T47D (cell line): ENCODE data around the gene RFNG.

Experiments used
- DNase-seq, 2 experiments: peaks; one replicate each; pipeline versions ENCODE4 v3.0.0 to v3.0.0-alpha.2; 2011 to 2012; ENCODE audit warnings: low read depth in 1 of 2, low spot score in 1 of 2
- JUND ChIP-seq: IDR thresholded peaks from 2 replicates; pipeline ENCODE4 v1.6.1; 2012; ENCODE audit warnings: low read depth
- in situ Hi-C: cut with HindIII; loops from 2 replicates; pipeline ENCODE4 v1.10.0; 2016; ENCODE audit warnings: low sequenced_read_pairs, low pct_unique_long_range_greater_than_20kb

The RFNG gene

DNA sequence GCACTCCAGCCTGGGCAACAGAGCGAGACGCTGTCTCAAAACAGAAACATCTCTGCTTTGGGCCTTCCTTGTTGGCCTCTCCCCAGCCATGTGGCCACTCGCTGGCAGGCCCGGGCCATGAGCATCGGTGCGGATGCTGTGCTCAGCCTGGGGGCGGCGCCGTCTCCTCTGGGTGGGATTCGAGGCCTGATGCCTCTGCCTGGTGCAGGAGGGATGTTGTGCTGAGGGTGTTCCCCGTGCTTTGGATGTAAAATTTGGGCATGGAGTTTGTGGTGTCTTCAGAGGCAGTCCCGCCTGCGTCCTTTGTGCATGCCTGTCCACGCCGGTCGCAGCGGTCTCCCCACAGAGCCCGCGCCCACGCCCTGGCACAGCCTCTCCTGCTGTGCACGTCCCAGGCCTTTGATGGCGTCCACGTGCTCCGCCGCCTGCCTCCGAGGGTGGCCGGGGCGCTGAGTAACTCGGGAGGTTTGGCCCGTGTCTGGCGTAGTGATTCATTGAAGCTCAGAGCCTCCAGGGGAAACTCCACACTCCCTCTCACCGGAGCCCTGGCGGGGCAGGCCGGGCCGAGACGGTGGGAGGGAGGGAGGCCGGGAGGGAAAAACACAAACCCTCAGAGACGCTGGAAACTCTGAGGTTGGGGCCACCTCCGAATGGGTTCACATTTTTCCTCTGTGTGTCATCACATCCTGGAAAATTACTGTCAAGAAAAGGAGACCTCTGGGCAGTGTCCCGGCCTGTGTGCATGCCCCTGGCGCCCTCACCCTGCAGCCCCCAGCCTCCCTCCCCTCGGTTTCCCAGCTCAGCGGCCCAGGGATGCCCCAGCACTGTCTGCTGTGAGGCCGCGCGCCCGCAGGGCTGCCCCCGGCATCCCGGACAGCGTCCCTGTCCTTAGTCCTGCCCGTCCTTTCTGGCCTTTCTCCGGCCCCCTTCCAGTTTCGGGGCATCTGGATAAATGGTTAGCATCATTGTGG, 47.9 kb downstream of the RFNG start:
- DNase-seq, result no peak
- TF ChIP-seq JUND, result no peak
- in situ Hi-C loops, result no loop called here

DNA sequence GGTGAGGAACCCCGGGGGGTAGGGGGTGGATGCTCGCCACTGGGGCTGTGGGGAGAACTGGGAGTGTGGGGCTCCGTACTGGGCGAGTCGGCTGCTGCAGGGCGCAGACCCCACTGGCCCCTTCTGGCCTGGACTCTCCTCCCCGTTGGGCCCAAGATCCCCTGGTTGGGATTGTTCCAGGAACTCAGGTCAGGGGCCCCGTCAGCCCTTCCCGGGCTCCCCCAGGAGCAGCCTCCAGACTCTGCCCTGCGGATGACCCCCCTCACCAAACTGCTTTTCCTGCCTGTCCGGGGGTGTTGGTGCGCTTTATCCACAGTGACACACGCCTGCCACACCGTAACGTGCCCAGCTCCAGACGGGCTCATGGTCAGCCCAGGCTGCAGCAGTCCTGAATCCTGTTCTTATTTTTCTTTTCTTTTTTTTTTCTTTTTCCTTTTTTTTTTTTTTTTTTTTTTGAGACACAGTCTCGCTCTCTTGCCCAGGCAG, 50.0 kb downstream of the RFNG start:
- no peak for TF ChIP-seq JUND
- DNase-seq, result no peak
- in situ Hi-C loops, result no loop called here

DNA sequence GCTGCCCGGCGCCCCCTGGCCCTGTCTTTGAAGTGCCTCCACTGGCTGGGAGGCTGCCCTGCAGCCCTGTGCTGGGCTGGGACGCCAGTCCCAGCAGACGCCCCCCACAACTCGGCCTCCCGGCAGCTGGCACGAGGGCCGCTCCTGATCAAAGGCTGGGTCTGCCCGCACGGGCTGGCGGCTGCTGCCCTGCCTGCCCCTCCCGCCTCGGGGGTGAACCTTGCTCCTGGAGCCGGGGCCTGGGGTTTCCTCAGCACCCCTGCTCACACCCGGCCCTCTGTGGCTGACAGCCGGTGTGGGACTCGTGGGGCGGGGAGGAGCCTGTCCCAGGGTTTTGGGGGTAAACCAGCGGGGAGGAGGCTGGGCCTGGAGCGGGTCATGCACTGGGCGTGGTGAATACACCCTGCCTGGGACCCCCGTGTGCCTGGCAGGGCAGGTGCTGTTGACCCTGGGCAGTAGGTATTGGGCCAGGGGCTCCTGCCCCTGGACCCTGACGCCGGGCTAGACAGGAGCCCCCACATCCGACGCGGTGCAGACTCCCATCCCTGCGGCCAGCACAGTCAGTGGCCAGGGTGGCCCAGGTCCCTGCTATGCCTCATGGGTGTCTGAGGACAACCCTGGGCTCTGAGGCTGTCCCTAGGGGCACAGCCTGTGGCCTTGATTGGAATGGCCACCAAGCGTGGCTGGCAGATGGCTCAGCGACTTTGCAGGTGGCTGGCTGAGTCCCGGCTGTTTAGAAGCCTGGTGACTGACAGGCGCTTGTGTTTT, 50.6 kb downstream of the RFNG start:
- TF ChIP-seq JUND, result no peak
- no peak for DNase-seq
- in situ Hi-C loops, result no loop called here

DNA sequence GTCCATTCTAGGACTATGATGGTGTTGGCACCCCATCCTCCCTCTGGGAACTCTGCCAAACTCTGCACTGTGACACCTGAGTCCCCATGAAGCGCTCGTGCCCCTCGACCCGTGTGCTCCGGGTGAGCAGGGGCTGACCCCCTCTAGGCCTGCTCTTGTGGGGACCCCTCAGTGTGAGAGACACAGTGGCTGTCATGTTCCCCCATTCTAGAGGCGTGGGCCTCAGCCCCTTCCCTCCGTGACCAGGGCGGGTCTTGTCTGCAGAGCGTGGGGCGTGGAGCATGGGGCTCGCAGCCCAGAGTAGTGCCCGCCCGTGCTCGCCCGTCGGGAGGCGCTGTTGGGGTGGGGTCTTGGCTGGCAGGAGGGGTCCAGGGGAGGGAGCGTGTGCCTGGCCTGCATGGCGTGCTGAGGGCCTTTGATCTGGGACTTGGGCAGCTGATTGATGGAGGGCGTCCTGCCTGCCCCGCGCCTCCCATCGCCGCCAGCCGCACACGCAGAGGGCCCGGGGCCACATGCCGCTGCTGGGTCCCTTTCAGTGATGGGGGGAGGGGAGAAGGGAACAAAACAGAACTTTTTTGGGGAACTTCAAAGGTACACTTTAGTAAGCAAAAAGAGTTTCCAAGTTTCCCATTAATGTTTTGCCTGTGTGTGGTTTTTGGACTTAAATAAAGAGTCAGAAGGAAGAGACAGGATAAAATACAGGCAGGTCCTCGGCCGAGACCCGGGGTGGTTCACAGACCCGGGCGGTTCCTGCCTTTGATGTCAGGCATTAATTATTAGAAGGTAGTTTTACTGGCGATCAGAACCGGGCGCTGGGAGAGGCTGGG, 51.4 kb downstream of the RFNG start:
- no peak for TF ChIP-seq JUND
- no peak for DNase-seq
- in situ Hi-C loops, result no loop called here

DNA sequence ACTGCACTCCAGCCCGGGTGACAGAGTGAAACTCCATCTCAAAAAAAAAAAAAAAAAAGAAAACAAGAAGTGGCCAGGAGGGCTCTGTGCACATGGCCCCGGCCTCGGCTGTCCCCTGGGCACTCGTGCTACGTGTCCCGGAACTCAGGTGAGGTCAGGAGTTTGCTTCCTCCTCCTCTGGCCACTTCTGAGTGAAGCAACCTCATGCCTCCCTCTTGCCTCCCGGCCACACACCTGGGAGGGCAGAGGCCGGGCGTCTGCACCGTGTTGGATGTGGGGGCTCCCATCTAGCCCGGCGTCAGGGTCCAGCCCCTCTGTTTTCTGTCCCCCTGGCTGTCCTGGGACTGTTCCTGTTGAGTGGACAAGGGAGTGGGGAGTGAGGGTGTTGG, 52.0 kb downstream of the RFNG start:
- TF ChIP-seq JUND, result no peak
- no peak for DNase-seq
- in situ Hi-C loops, result no loop called here

DNA sequence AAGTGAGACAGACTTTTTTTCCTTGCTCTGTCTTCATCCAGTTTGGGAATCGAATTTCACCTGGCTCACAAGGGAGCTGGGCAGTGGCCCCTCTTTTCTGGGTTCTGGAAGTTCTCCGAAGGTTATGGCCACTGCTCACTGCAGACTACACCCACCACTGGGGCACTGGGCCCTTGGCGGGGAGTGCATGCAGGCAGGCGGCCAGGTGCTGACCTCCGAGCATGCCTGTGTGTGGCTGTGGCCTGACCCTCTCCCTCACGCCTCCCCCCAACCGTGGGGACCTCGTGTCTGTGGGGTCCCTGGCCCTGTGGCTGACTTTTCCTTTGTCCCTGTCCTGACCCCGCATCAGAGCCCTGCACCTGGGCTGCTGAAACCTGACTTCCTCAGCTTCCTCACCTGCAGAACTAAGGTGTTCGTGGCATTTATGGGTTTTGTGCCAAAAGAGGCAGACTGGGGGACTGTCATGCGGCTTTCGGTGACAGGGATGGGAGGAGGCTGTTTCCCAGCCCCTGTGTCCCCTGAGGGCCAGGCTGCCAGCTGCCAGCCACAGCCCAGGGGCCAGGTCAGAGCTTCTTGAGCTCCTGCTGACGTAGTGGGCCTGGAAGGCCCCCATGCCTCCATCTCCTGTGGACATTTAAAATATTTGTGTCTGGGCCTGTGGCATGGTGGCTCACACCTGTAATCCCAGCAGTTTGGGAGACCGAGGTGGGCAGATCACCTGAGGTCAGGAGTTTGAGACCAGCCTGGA, 52.7 kb downstream of the RFNG start:
- no peak for TF ChIP-seq JUND
- DNase-seq, result no peak
- in situ Hi-C loops, result no loop called here

DNA sequence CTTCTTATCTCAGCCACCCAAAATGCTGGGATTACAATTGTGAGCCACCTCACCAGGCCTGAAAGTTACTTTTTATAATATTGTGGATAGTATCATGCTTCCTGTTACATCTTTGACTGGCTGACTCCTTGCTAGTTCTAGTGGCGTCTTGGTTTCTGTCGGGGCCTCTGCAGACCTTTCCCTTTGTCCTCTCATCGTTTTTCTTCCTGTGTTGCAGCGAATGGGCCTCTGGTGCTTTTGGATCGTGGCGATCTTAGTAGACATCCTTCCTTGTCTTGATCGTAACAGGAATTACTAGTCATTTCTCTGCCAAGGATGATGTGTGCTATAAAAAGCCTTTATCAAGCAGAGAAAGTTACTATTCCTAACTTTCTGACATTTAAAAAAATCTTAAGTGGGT, 53.4 kb downstream of the RFNG start:
- no peak for TF ChIP-seq JUND
- in situ Hi-C loops, result no loop called here
- no peak for DNase-seq
